Neural progenitor cell (in vitro differentiated cells): Measurements from ENCODE around the gene MMD2. TPM values are rescaled to one million over a fixed set of nuclear protein-coding genes. Genes with fewer than 3 reads are reported as not detected.
A peak's percentile ranks its signal among the peaks of the same experiment; 100 is the strongest.

ENCODE experiments used
- DNase-seq: peaks from one replicate; pipeline ENCODE4 v3.0.0-alpha.2; 2016; ENCODE audit warnings: low spot score
- H2AFZ ChIP-seq: fragments of 200-600 bp; sonication (generic); replicated peaks from 2 replicates; pipeline ENCODE4 v1.6.1; 2016; ENCODE audit warnings: antibody characterized with exemption
- H3F3A ChIP-seq: fragments of 200-600 bp; sonication (generic); 2 replicates; pipeline ENCODE4 v1.6.1; 2016; ENCODE audit warnings: antibody characterized with exemption, low read depth
- H3K27ac ChIP-seq: fragments of 200-600 bp; sonication (generic); 2 replicates; pipeline ENCODE4 v1.5.1; 2016; ENCODE audit warnings: mild to moderate bottlenecking
- H3K27me3 ChIP-seq: fragments of 200-600 bp; sonication (generic); 2 replicates; pipeline ENCODE4 v1.6.1; 2016; ENCODE audit warnings: mild to moderate bottlenecking, moderate library complexity
- H3K36me3 ChIP-seq: fragments of 200-600 bp; sonication (generic); 2 replicates; pipeline ENCODE4 v1.5.1; 2016
- H3K4me1 ChIP-seq: fragments of 200-600 bp; sonication (generic); 2 replicates; pipeline ENCODE4 v1.6.1; 2016; ENCODE audit warnings: mixed run types
- H3K4me2 ChIP-seq: fragments of 200-600 bp; sonication (generic); 2 replicates; pipeline ENCODE4 v1.6.1; 2016
- H3K4me3 ChIP-seq: fragments of 200-600 bp; sonication (generic); 2 replicates; pipeline ENCODE4 v1.5.1; 2016
- H3K79me2 ChIP-seq: fragments of 200-600 bp; sonication (generic); 2 replicates; pipeline ENCODE4 v1.6.1; 2016; ENCODE audit warnings: low read depth
- H3K9ac ChIP-seq: fragments of 200-600 bp; sonication (generic); 2 replicates; pipeline ENCODE4 v1.6.1; 2016
- H3K9me3 ChIP-seq: fragments of 200-600 bp; sonication (generic); 2 replicates; pipeline ENCODE4 v1.5.1; 2016; ENCODE audit warnings: low read depth
- H4K20me1 ChIP-seq: fragments of 200-600 bp; sonication (generic); 2 replicates; pipeline ENCODE4 v1.6.1; 2016; ENCODE audit warnings: low read depth
- H3K27ac Mint-ChIP-seq: 3 replicates; pipeline ENCODE4 v1.8.0; 2021; ENCODE audit warnings: mixed read lengths
- H3K27me3 Mint-ChIP-seq: 2 replicates; pipeline ENCODE4 v1.8.0; 2022; ENCODE audit warnings: low read depth, mild to moderate bottlenecking, inconsistent platforms, moderate library complexity, mixed read lengths; ENCODE audit not compliant: insufficient read depth
- H3K36me3 Mint-ChIP-seq: 3 replicates; pipeline ENCODE4 v1.8.0; 2021; ENCODE audit warnings: mixed read lengths
- H3K4me1 Mint-ChIP-seq: 3 replicates; pipeline ENCODE4 v1.8.0; 2021; ENCODE audit warnings: mixed read lengths
- H3K4me3 Mint-ChIP-seq: 3 replicates; pipeline ENCODE4 v1.8.0; 2021; ENCODE audit warnings: mild to moderate bottlenecking, moderate library complexity, mixed read lengths
- H3K9me3 Mint-ChIP-seq: 3 replicates; pipeline ENCODE4 v1.8.0; 2020; ENCODE audit warnings: mixed read lengths
- CTCF ChIP-seq: fragments of 200-600 bp; sonication (generic); IDR thresholded peaks from 2 replicates; pipeline ENCODE4 v1.5.1; 2017; ENCODE audit warnings: antibody characterized with exemption, mild to moderate bottlenecking
- EZH2 ChIP-seq: fragments of 200-600 bp; sonication (generic); IDR thresholded peaks from 2 replicates; pipeline ENCODE4 v1.6.1; 2017; ENCODE audit warnings: antibody characterized with exemption, mild to moderate bottlenecking, moderate library complexity
- EZH2phosphoT487 ChIP-seq: fragments of 200-600 bp; sonication (generic); IDR thresholded peaks from 2 replicates; pipeline ENCODE4 v1.6.1; 2017; ENCODE audit warnings: antibody characterized with exemption
- total RNA-seq: library from RNA; depleted of rRNA; stranded (reverse); fragments of >200 nt; gene quantifications from 2 replicates; pipeline ENCODE4 v1.2.3, GENCODE V29; 2015; ENCODE audit warnings: low replicate concordance

MMD2 gene
- total RNA-seq, 1 donor from 2014 or later: not detected

- no peaks in the 10 kb centered on the region for H3K9me3 Mint-ChIP-seq
- H2AFZ ChIP-seq: no peak overlapping the region
- peaks cover 5% of the 10 kb centered on the region for H3K4me1 Mint-ChIP-seq
- H3K27me3 ChIP-seq: peaks cover 44% of the 10 kb centered on the region
- no peak overlapping the region for H3K27ac Mint-ChIP-seq
- no peaks in the 10 kb centered on the region for H3K9me3 ChIP-seq
- H3K27me3 Mint-ChIP-seq: peaks cover 24% of the 10 kb centered on the region
- peaks cover 8% of the 10 kb centered on the region for H3F3A ChIP-seq
- no peaks in the 10 kb centered on the region for H3K36me3 ChIP-seq
- no peaks in the 10 kb centered on the region for H3K36me3 Mint-ChIP-seq
- H3K9ac ChIP-seq: no peak overlapping the region
- TF ChIP-seq CTCF: no peak
- no peak for TF ChIP-seq EZH2phosphoT487
- no peak for TF ChIP-seq EZH2
- H3K4me1 ChIP-seq: no peaks in the 10 kb centered on the region
- H3K4me2 ChIP-seq: no peak overlapping the region
- no peak for DNase-seq
- peak overlapping the region; percentile 55 for H3K4me3 Mint-ChIP-seq
- no peak overlapping the region for H3K27ac ChIP-seq
- H3K79me2 ChIP-seq: no peaks in the 10 kb centered on the region
- no peaks in the 10 kb centered on the region for H4K20me1 ChIP-seq
- H3K4me3 ChIP-seq: no peak overlapping the region
Observed at GRCh38 chr7:4960363-4960762, 1.4 kb upstream of the MMD2 start.

- no peak overlapping the region for H2AFZ ChIP-seq
- H3K4me1 Mint-ChIP-seq: peaks cover 5% of the 10 kb centered on the region
Observed at GRCh38 chr7:4959893-4960292, 906 bp upstream of the MMD2 start.

GRCh38 chr7:4959306-4959705, 319 bp upstream of the MMD2 start:
- Histone ChIP-seq H3K9me3 (no peaks in the 10 kb centered on the region), H3K4me2 (peak overlapping the region; percentile 96), H3F3A (peaks cover 8% of the 10 kb centered on the region), H3K27ac (no peak overlapping the region), H3K27me3 (peaks cover 52% of the 10 kb centered on the region), H3K36me3 (no peaks in the 10 kb centered on the region), H4K20me1 (no peaks in the 10 kb centered on the region), H3K4me3 (peak overlapping the region; percentile 65), H2AFZ (no peak overlapping the region), H3K4me1 (no peaks in the 10 kb centered on the region), H3K79me2 (no peaks in the 10 kb centered on the region), H3K9ac (no peak overlapping the region)
- no peak overlapping the region for H3K4me3 Mint-ChIP-seq
- H3K27me3 Mint-ChIP-seq: peaks cover 27% of the 10 kb centered on the region
- TF ChIP-seq EZH2: no peak
- TF ChIP-seq EZH2phosphoT487: no peak
- TF ChIP-seq CTCF: no peak
- H3K36me3 Mint-ChIP-seq: no peaks in the 10 kb centered on the region
- no peak overlapping the region for H3K27ac Mint-ChIP-seq
- DNase-seq: no peak
- H3K4me1 Mint-ChIP-seq: peaks cover 5% of the 10 kb centered on the region
- H3K9me3 Mint-ChIP-seq: no peaks in the 10 kb centered on the region

More at GRCh38 chr7:4959893-4960292, 906 bp upstream of the MMD2 start:
- H3K27me3 Mint-ChIP-seq: peaks cover 27% of the 10 kb centered on the region
- Histone ChIP-seq H3K4me2 (no peak overlapping the region), H3K9ac (no peak overlapping the region), H4K20me1 (no peaks in the 10 kb centered on the region), H3K27me3 (peaks cover 49% of the 10 kb centered on the region), H3K27ac (no peak overlapping the region), H3K4me1 (no peaks in the 10 kb centered on the region), H3K9me3 (no peaks in the 10 kb centered on the region), H3F3A (peaks cover 8% of the 10 kb centered on the region), H3K4me3 (no peak overlapping the region), H3K36me3 (no peaks in the 10 kb centered on the region), H3K79me2 (no peaks in the 10 kb centered on the region)
- no peaks in the 10 kb centered on the region for H3K9me3 Mint-ChIP-seq
- H3K4me3 Mint-ChIP-seq: no peak overlapping the region
- DNase-seq: no peak
- no peak overlapping the region for H3K27ac Mint-ChIP-seq
- no peaks in the 10 kb centered on the region for H3K36me3 Mint-ChIP-seq
- TF ChIP-seq CTCF (no peak), EZH2 (no peak), EZH2phosphoT487 (no peak)
